Panc1 (cell line): ENCODE measurements around the gene FRK.

Source experiments
- CTCF ChIP-seq: fragments of 450-650 bp; IDR thresholded peaks from 2 replicates; pipeline ENCODE4 v1.5.1; 2017; ENCODE audit warnings: mild to moderate bottlenecking
- TCF7L2 ChIP-seq: IDR thresholded peaks from 2 replicates; pipeline ENCODE4 v1.6.1; 2011; ENCODE audit warnings: mild to moderate bottlenecking, low read depth, low read length, inconsistent platforms

- TF ChIP-seq CTCF (no peak), TCF7L2 (no peak)
These were observed 26.9 kb downstream of the FRK start for GRCh38 chr6:116033687-116034303.
